A172 (cell line): ENCODE measurements around the gene OSCAR. TPM values are rescaled to one million over a fixed set of nuclear protein-coding genes. Genes with fewer than 3 reads are reported as not detected.
"Not testable (repeated sequence)": the region's sequence is repeated elsewhere in the genome, so short reads cannot be mapped to it uniquely, and the experiment has no call there.

Experiments used
- DNase-seq: peaks from one replicate; pipeline ENCODE4 v3.0.0-alpha.2; 2015; ENCODE audit warnings: low spot score
- total RNA-seq: library from RNA; depleted of rRNA; stranded (reverse); fragments of >200 nt; shearing (Covaris generic); gene quantifications from 2 replicates; pipeline ENCODE4 v1.2.3, GENCODE V29; 2014

Gene OSCAR
- total RNA-seq, 1 experiment from 2014 or later, result not detected

DNA sequence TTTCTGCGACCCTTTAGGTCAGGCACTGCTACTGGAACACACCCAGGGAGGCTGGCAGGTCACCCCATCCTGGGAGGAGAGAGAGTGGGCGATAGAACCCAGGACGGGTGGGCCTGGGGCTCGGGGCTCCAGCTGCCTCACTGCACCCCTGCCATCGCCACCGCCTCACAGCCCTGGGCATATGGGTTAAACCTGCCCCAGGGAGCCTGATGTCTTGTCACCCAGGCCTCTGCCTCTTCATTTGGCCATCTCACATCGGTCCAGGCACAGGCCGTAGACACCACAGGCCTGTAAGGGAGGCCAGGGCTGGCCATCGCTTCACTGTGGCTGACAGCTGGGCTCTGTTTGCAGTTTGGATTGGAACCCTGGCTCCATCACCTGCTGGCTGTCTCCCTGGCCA, 25.1 kb upstream of the OSCAR start:
- DNase-seq, result no peak

GRCh38 chr19:54124393-54124792, 23.8 kb upstream of the OSCAR start:
- no peak for DNase-seq

GRCh38 chr19:54123682-54124081, 23.1 kb upstream of the OSCAR start:
- DNase-seq, result no peak

GRCh38 chr19:54121259-54121658, 20.7 kb upstream of the OSCAR start:
- DNase-seq, result no peak

- peak; percentile 99 for DNase-seq
Measured at GRCh38 chr19:54115109-54116063, 14.8 kb upstream of the OSCAR start, which contains the start of the genes PRPF31 and TFPT. Gene PRPF31, plus strand, starts transcription at chr19:54115754. Its CDS starts 2,525 bp downstream, at chr19:54118279. Gene TFPT, minus strand, starts transcription at chr19:54115657. Its CDS starts 388 bp downstream, at chr19:54115269.

- peak; percentile 49 for DNase-seq
Measured at GRCh38 chr19:54114340-54115108, 13.9 kb upstream of the OSCAR start.

- DNase-seq, result no peak
Measured at GRCh38 chr19:54109651-54110050, 9.0 kb upstream of the OSCAR start.

DNA sequence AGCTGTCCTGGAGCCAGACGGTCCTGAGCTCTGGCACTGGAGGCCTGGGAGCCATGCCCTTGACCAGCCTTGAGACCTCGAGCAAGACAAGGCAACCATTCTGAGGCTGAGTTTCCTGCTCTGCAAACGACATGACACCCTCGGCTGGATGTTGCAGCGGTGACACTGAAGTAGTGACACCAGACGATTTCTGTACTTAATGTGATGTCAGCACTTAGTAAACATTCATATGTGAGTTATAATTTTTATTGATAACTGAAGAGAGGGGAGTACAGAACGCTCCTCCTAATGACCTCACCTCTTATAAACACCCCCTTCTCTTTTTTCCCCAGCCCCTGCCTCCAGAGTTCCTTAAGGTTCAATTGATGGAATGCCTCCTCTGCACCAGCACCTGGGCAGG, 7.9 kb upstream of the OSCAR start:
- DNase-seq, result no peak

DNA sequence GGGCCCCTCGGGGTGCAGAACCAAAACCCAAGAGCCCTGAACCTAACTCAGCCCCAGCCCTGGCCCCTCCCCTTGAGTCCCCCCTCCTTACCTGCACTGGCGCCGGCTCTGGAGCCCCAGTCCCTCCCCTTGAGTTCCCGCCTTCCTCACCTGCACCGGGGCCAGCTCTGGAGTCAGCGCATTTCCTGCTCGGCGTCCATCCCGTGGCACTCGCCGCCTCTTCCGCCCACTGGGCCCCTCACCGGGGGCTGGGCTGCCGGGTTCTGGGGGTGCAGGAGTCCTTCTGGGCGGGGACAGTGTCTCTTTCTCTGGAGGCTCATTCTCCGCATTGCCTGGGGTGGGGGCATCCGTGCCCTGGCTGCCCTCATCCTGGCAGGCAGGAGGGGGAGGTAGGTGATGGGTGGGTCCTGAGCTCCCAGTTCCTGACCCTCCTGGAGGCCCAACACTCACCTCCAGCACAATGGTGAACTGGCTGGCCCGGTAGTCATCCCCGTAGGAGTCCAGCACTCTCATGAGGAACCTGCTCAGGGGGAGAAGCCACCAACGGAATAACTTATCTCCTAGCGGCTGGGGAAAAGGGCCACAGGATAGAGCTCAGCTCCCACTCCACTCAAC, 7.4 kb upstream of the OSCAR start:
- DNase-seq, result no peak

GRCh38 chr19:54106716-54107115, 6.1 kb upstream of the OSCAR start:
- DNase-seq, result no peak

GRCh38 chr19:54105796-54106195, 5.2 kb upstream of the OSCAR start:
- no peak for DNase-seq

DNA sequence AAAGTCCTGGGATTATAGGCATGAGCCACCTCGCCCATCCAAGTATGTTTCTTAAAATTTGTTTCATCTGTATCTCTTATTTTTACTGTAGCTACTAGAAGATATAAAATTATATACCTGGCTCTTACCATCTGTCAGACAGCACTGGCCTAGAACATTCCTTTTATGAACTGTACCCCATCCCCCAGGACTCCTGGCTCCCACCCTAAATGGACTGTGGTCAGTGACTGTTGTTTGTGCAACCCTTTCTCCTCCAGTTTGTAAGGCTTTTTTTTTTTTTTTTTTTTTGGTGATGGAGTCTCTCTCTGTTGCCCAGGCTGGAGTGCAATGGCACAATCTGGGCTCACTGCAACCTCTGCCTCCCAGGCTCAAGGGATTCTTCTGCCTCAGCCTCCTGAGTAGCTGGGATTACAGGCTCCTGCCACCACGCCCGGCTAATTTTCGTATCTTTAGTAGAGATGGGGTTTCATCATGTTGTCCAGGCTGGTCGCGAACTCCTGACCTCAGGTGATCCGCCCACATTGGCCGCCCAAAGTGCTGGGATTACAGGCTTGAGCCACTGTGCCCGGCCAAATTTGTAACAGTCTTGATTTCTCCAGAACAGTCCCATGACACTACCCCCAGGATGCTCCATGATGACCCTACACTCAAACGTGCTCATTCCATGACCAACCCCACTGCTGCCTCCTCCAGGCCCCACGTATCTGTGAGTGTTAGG, 4.6 kb upstream of the OSCAR start:
- no peak for DNase-seq

- DNase-seq, result peak; percentile 99
Measured at GRCh38 chr19:54102421-54103169, 2.0 kb upstream of the OSCAR start, which contains the start of gene NDUFA3. Gene NDUFA3, plus strand, starts transcription at chr19:54102855. Its CDS starts 24 bp downstream, at chr19:54102879.

GRCh38 chr19:54099903-54100255, 724 bp downstream of the OSCAR start:
- DNase-seq, result not testable (repeated sequence)

GRCh38 chr19:54099190-54099902, 1.3 kb downstream of the OSCAR start:
- no peak for DNase-seq

GRCh38 chr19:54096617-54097106, 3.9 kb downstream of the OSCAR start:
- DNase-seq, result no peak

- not testable (repeated sequence) for DNase-seq
Measured at GRCh38 chr19:54095859-54096616, 4.6 kb downstream of the OSCAR start.

DNA sequence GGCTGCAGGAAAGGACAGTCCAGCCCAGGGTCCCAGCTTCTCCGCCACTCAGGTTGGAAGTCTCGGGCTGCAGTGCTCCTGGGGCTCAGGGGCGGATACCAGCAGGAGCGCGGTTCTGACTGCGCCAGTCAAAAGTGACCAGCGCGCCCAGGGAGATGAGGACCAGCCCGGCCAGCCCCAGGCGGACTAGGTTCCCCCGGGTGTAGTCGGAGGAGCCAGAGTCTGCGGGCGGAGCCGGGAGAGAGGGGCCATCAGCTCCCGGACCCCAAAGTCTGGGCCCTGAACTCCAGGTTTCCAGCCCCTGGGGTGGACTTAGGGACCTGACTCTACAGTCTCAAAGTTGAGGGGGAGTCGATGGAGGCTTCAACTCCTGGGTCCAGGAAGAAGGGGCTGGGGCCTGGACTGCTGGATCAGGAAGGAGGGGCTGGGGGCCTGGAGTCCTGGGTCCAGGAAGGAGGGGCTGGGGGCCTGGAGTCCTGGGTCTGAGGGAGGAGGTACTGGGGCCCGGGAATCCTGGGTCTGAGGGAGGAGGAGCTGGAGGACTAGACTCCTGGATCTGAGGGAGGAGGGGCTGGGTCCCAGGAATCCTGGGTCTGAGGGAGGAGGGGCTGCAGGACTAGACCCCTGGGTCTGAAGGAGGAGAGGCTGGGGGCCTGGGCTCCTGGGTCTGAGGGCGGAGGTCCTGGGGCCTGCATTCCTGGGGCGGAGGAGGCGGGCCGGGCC, 5.3 kb downstream of the OSCAR start:
- DNase-seq, result no peak
